HG03280 (cell line): Measurements from ENCODE around the gene ASPN.

ENCODE experiments used
- ATAC-seq: cut with Tn5 transposase; IDR thresholded peaks from one replicate; pipeline ENCODE4 v1.9.1; 2021; ENCODE audit warnings: mild to moderate bottlenecking, moderate library complexity; ENCODE audit not compliant: unreplicated experiment

ASPN gene

DNA sequence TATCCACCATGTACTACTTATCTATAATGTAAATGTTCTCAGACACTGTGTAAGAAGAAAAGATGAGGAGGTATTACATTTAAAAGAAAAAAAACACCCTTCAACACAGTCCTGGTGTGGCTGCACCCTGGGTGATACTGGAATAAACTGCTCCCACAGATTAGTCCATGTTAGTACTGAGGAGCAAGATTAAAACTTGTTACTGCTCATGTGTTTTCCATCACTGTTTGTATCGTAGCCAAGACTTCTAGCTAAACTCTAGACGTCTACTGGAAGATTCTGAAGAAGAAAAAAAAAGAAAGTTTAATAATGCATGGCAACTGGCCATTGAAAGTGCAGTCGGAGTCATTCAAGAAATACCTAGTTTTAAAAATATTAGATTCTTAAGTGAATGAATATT is at the start of gene ASPN:
Gene ASPN, minus strand, starts transcription at position 178 of the 400 bp plus-strand sequence.
- ATAC-seq, result no peak

DNA sequence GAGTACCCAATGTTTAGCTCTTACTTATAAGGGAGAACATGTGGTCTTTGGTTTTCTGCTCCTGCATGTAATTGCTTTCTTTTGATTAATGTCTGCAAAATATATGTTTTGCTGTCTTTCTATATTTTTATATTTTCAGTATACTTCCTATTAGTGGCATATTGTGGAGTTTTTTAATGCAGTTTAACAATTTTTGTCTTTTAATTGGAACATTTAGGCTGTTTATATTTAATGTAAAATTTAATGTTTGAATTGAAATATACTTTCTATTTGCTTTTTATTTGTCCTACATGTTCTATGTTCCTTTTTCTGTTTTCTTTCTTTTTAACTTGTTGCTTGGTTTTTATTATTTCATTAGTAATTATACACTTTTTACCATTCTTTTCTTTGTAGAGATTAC is 48.6 kb upstream of the ASPN start:
- no peak for ATAC-seq

DNA sequence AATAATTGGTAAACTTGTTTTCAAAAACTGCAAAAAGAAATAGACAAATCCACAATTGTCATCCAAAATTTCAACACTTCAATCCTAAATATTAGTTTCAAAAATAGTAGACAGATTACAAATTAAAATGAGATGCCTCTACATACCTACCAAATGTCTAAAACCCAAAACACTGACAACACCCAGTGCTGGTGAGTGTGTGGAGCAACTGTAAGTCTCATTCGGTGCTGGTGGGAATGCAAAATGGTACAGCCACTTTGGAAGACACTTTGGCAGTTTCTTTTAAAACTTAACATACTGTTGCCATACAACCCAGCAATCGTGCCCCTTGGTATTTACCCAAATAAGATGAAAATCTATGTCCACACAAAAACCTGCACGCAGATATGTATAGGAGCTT is 46.8 kb upstream of the ASPN start:
- no peak for ATAC-seq

DNA sequence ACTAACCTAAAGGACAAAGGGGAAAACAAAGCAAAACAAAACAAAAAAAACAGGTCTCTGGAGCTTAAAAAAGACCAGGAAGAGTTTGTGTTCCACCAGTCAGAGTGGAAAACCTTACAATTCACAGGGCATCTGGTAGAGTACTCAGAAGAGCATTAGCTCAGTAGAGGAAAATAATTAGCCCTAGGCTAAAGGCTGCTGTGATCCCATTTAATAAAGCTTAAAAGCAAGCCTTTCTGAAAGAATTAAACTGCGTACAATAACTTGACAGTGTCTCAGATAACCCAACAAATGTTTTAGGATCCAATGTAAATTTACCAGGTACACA is 46.2 kb upstream of the ASPN start:
- no peak for ATAC-seq

DNA sequence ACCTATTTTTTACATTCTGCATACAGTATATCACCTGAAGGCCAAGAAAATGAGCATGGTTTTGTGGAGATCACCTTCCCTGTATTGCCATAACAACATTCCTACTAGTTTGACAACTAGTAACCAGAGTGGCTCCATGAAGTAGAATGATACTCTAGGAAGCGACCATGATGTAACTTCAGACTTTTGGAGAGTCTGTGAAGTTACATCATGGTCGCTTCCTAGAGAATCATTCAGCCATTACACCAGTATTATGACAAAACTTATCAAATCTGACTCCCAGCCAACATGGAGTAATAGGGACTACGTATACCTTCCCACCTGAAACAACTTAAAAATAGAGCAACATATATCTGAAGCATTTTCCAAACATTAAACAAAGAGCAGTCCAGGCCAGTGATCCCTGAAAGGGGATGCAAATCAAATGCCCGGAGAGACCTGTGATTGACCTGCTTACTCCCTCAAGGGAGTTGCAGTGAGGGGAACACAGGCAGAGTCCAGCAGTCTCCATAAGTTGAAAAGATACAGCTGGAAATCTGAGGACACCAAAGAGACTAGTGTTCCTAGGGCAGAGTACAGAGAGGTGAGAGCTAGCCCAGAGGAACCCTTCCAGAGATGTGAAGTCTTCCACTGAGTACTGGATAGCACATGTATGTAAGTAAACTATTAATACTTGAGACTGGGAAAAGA is 45.7 kb upstream of the ASPN start:
- no peak for ATAC-seq

DNA sequence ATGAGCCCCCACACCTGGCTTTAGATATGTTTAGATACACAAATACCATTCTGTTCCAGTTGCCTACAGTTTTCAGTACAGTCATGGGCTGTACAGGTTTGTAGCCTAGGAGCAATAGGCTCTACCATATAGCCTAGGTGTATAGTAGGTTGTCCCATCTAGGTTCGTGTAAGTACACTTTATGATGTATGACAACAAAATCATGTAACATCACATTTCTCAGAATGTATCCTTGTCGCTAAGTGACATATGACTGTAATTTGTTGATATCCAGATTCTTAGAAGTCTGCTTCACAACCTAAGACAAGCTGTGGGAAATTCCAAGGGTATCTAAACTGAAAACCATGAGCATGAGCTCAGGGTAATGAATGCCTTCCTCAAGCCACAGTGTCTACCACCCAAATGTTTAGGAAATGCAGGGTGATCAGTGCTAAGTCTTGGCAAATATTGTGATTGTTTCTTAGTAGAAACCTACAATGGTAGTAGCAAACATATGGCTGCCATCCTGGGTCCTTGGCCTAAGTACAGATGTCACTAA is 45.1 kb upstream of the ASPN start:
- no peak for ATAC-seq

DNA sequence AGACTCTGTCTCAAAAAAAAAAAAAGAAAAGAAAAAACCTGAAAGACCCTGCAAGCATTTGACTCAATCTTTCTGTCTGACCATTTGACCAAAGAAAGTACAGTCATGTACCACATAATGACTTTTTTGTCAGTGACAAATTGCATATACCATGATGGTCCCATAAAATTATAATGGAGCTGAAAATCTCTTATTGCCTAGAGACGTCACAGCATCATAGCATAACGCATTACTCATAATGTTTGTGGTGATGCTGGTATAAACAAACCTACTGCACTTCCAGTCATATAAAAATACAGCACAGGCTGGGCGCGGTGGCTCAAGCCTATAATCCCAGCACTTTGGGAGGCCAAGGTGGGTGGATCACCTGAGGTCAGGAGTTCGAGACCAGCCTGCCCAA is 43.0 kb upstream of the ASPN start:
- ATAC-seq, result no peak

DNA sequence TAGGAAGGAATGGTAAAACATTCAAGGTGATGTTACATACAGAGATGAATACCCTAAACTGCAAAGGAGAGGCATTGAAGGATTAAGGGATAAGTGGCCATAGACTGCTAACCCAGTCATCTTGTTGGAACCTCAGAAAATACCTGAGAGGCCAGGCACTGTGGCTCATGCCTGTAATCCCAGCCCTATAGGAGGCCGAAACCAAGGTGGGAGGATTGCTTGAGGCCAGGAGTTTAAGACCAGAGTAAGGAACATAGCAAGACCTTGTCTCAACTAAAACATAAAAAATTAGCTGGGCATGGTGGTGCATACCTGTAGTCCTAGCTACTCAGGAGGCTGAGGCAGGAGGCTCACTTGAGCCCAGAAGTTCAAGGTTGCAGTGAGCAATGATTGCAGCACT is 42.6 kb upstream of the ASPN start:
- no peak for ATAC-seq

DNA sequence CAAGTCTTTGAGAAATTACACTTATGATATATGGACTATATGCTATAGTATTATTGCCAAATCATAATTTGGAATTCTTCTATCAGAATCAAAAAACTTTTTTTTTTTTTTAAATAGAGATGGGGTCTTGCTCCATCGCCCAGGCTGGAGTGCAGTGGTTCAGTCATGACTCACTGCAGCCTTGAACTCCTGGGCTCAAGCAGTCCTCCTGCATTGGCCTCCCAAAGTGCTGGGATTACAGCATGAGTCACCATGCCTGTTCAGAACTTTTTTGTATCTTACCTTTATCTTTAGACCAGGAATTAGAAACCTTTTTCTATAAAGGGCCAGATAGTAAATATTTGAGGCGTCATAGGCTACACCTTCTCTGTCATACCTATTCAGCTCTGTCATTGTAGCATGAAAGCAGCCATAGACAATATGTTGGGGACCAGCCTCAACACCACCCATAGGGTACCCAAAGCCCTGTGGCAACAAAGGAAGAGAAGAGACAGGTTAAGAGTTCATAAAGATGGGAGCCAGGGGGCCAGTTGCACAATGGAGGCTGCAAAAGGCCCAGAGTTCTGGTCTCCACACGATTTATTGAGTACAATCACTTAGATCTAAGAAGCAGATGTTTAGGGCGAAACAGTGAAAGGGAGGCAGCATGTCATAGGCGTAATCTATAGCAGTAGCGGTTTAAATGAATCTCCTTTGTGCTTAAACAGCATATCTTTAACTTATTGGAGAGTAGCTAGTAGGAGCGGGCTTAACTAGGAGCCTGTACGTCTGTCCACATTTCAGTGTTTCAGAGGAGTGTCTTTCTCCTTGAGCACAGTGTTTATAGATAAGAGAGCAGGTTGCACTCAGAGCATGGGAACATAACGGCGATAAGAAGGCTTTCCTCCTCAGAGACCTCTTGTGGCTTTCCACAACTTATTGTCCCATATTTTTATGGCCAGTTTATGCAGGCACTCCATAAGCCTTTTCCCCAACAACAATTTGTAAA is 41.0 kb upstream of the ASPN start:
- ATAC-seq, result no peak

DNA sequence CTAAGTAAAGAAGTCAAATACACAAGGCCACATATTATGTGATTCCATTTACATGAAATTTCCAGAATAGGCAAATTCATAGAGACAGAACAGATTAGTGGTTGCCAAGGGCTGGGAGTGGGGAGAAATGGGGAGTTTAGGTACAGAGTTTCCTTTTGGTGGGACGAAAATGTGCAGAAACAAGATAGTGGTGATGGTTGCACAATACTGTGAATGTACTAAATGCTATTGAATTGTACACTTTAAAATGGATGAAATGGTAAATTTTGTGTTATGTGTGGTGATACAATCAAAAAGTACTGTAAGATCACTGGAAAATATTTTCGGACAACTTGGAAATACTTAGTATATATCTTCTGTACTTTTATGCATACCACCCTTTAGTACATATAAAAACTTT is 38.5 kb upstream of the ASPN start:
- ATAC-seq, result no peak

DNA sequence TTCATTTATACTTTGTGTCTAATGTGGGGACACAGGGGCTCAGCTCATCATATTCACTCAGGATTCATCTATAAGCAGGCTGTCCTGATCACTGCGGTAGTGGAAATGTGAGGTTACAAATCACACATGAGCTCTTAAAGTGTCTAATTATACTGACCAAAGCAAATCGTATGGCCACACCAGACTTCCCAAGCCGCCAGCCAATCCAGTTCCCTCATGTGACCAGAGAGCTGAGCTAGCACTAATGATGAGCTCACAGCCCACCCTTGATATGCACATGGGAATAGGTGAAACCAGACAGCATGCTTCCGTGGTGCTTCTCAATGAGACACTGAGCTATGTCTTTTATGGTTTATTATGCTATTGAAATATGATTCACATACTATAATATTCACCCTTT is 35.9 kb upstream of the ASPN start:
- no peak for ATAC-seq

DNA sequence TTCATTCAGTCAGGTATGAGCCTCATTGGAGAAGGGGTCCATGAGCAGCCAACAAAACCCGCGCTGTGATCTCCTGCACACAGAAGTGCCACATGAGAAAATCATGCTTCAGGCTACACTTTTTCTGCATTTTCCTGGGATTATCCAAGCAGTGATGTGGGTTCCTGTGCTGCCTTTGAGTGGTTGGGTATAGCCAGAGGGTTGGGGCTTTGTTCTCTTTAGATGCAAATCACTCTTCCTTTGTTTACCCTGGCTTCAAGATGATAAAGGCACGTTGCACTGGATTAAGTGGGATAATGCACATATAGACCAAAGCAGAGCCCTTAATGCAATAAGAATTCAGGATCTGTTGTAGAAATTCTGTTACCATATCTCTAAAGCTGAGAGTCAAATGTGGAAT is 34.7 kb upstream of the ASPN start:
- ATAC-seq, result no peak

DNA sequence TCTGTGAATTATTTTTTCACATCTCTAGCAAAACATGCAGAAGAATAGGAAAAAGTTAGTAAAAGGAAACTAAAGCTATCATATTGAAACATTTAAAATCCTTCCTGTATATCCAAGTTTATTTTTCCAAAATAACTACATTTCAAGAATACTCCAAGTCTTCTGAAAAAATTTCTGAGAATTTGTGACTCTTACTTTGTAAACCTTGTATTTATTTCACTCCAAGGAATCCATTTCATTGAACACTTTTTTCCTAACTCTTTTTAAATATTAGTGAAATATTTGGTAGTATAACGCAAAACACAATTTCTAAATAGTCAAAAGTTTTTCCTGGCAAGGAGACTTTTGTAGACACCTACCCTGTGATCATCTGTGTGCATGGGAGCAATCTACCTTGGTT is 34.2 kb upstream of the ASPN start:
- no peak for ATAC-seq

DNA sequence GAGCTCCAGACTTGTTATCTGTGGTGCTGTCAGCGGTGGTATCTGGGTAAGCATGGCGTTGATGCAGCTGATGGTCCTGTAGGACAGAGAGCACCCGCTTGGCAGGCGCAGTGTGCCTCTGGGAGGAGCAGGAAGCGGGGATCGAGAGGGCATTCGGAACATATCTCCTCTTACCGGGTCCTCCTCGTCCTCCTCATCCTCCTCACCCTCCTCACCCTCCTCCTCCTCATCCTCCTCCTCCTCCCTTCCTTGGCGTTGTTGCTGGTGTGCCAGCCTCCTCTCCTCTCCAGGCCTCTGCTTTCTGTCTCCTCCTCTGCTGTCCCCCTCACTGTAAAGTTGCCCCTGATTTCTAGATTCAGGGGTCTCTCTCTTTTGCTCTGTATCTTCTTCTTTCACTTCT is 32.3 kb upstream of the ASPN start:
- no peak for ATAC-seq

DNA sequence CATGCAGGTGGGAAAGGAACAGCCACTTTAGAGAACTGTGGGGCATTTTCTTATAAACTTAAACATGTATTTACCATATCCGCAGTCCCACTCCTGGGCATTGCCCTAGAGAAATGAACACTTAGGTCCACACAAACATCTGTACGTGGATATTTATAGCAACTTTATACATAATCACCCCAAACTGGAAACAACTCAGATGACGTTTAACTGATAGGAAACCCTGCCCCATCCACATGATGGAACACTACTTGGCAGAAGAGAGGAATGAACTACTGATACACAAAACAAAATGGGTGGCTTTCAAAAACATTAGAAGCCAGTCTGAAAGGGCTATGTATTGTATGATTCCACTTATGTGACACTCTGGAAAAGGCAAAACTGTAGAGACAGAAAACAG is 31.0 kb upstream of the ASPN start:
- no peak for ATAC-seq

DNA sequence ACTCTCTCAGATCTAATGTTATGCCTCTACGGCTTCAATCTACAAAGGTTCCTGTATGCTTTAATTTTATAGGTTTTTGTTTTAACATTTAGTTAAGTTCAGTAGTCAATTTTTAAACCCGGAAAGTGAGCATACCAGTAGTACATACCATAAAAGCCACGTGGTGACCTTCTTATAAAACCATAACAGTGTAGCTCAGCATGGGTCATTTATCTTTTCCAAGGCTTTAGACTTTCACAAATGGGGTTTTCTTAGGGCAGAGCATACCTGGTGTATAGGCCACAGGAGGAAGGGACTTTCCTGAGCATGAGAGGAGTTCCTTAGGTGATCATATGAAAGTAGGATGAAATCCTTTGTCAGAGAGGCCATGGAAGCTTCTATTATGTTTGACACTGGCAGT is 30.3 kb upstream of the ASPN start:
- ATAC-seq, result no peak

DNA sequence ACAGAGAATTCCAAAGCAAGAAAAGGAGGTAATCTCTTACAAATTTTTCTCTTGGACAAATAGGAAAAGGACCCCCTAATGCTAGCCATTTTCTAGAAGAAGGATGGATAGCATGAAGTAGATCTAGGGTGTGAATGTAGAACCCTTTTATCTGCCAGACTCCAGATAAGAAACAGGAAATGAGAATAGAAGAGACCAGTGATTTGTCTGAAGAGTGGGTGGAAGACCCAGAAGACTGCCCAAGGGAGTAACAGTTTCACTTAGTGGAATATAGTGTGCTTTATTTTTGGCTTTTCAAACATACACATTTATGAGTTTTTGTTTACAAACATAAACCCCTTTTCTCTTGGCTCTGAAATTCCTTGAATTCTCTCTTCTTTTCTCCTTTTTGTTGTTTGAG is 28.4 kb upstream of the ASPN start:
- no peak for ATAC-seq

DNA sequence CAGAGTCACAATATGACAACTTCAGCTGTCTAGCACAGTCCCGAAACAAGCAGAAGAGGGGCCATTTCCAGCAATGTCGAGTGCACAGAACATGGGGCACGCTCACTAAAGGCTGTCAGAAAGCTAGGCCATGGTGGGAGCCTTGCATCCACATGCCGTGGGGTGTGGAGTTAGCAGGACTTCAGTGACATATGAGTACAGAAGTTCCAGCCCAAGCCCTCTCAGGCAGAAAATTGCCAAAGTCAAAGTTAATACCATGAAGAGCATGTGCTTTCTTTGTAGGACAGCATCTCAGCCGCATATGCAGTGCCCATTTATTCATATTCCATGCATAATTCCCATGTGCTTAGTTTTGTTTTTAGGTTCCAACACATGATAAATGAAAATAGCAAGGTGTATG is 26.7 kb upstream of the ASPN start:
- no peak for ATAC-seq

DNA sequence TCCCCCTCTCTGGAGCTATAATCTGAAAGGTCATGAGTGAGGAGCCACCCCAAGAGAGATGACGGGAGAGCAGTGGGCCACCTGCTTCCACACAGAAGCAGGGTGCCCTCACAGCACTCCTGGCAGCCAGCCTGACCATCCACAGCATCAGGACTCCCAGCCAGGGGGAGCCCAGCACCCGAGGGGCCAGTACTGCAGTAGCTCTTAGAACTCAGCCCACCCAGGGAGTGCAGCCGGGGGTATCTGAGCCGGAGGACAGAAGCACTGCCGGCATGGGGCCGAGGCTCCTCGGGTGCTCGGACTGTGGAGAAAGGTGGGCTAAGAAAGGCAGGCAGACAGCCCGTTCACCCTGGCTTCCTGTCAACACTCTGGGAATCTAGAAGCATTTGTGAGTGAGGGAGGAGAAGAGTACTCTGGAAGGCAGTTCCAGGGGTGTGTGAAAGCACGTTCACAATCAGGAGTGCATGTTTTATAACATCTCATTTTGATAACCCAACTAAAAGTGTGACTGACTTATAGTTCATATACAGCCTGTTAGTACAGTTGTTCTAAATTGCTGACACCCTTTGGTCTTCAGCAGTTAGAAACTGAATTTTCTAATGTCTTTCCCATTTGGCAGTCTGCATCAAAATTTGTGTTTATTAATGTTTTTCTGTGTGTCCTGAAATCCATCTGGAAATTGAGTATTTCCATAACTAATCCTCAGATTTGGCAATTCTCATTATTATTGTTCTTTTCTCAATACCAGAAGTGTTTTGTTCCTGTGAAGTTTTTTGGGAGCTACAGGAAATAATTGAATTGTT is 25.9 kb upstream of the ASPN start:
- ATAC-seq, result no peak

DNA sequence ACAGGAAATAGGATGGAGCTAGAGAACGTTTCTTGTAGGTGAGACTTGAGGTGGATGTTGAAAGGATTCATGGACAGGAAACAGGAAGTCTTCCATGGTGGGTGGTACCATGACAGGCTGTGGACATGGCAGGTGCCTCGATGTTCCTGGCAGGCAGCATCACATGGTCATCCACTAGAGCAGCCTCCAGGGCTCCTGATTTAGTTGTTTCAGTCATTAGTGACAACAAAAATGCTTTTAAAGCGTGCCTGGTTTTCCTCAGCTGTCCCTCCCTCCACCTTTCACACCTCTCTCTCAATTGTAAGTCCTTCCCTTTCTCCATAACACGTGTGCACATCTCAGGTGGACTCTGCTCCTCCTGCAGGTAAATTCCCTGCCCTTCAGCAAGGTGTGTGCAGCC is 25.2 kb upstream of the ASPN start:
- no peak for ATAC-seq

DNA sequence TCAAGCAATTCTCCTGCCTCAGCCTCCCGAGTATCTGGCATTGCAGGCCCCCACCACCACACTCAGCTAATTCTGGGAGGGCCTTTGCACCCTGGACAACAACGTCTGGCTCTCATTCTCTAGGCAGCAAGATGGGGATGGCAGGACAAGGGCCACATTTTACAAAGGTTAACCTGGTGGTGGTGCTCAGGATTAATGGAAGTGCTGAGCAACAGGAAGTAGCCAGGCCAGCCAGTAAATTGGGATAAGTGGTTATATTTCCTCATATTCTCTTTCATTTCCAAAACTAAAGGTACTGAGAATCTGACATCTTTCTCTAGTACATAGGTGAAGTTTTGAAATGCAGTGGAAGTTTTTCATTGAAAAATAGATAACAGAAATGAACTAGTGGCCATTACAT is 24.7 kb upstream of the ASPN start:
- ATAC-seq, result no peak
